KOPT-K1 (cell line): ENCODE measurements around the gene STK32B.
"Not testable (repeated sequence)": the region's sequence is repeated elsewhere in the genome, so short reads cannot be mapped to it uniquely, and the experiment has no call there.

Source experiments
- H3K27ac ChIP-seq: fragments of 200-600 bp; sonication (generic); 2 replicates; pipeline ENCODE4 v1.5.1; 2016; ENCODE audit warnings: antibody characterized with exemption, mild to moderate bottlenecking, low read depth, low read length; ENCODE audit not compliant: poor library complexity, severe bottlenecking
- H3K36me3 ChIP-seq: fragments of 200-600 bp; sonication (generic); 2 replicates; pipeline ENCODE4 v1.5.1; 2017; ENCODE audit warnings: antibody characterized with exemption, mild to moderate bottlenecking, low read length, moderate library complexity; ENCODE audit not compliant: insufficient read depth
- H3K9me3 ChIP-seq: fragments of 200-600 bp; sonication (generic); 2 replicates; pipeline ENCODE4 v1.5.1; 2017; ENCODE audit warnings: antibody characterized with exemption, low read length, mild to moderate bottlenecking; ENCODE audit not compliant: insufficient read depth, poor library complexity, severe bottlenecking

The STK32B gene

GRCh38 chr4:5051278-5052203 is at the start of gene STK32B:
Gene STK32B (plus strand): TSS chr4:5051480.
- H3K27ac ChIP-seq = no peak within 1 kb of the TSS
- no peaks in the 10 kb centered on the region for H3K9me3 ChIP-seq
- no peaks in the 10 kb centered on the region for H3K36me3 ChIP-seq

GRCh38 chr4:5001641-5002040 is 49.6 kb upstream of the STK32B start:
- not testable (repeated sequence) for H3K27ac ChIP-seq, H3K36me3 ChIP-seq, H3K9me3 ChIP-seq

GRCh38 chr4:5003372-5003857 is 47.9 kb upstream of the STK32B start:
- H3K36me3 ChIP-seq = no peaks in the 10 kb centered on the region
- H3K27ac ChIP-seq = no peak overlapping the region
- no peaks in the 10 kb centered on the region for H3K9me3 ChIP-seq

- no peak overlapping the region for H3K27ac ChIP-seq
These were observed 47.4 kb upstream of the STK32B start for GRCh38 chr4:5003918-5004317.

GRCh38 chr4:5004496-5004895 is 46.8 kb upstream of the STK32B start:
- Histone ChIP-seq H3K36me3 (no peaks in the 10 kb centered on the region), H3K27ac (no peak overlapping the region), H3K9me3 (no peaks in the 10 kb centered on the region)

More at GRCh38 chr4:5003918-5004317, 47.4 kb upstream of the STK32B start:
- Histone ChIP-seq H3K9me3 (no peaks in the 10 kb centered on the region), H3K36me3 (no peaks in the 10 kb centered on the region)

- not testable (repeated sequence) for H3K27ac ChIP-seq, H3K36me3 ChIP-seq, H3K9me3 ChIP-seq
These were observed 44.3 kb upstream of the STK32B start for GRCh38 chr4:5006932-5007331.

GRCh38 chr4:5009796-5010195 is 41.5 kb upstream of the STK32B start:
- H3K27ac ChIP-seq = no peak overlapping the region
- H3K36me3 ChIP-seq = no peaks in the 10 kb centered on the region
- no peaks in the 10 kb centered on the region for H3K9me3 ChIP-seq

- Histone ChIP-seq H3K36me3 (no peaks in the 10 kb centered on the region), H3K9me3 (no peaks in the 10 kb centered on the region), H3K27ac (no peak overlapping the region)
These were observed 40.3 kb upstream of the STK32B start for GRCh38 chr4:5010984-5011383.

GRCh38 chr4:5012244-5012898 is 38.9 kb upstream of the STK32B start:
- Histone ChIP-seq H3K36me3 (no peaks in the 10 kb centered on the region), H3K27ac (no peak overlapping the region), H3K9me3 (no peaks in the 10 kb centered on the region)

GRCh38 chr4:5012958-5013357 is 38.3 kb upstream of the STK32B start:
- no peaks in the 10 kb centered on the region for H3K36me3 ChIP-seq
- H3K27ac ChIP-seq = no peak overlapping the region
- no peaks in the 10 kb centered on the region for H3K9me3 ChIP-seq

GRCh38 chr4:5014007-5014682 is 37.1 kb upstream of the STK32B start:
- no peaks in the 10 kb centered on the region for H3K9me3 ChIP-seq
- H3K36me3 ChIP-seq = no peaks in the 10 kb centered on the region
- H3K27ac ChIP-seq = no peak overlapping the region

GRCh38 chr4:5018096-5018495 is 33.2 kb upstream of the STK32B start:
- H3K9me3 ChIP-seq = no peaks in the 10 kb centered on the region
- no peaks in the 10 kb centered on the region for H3K36me3 ChIP-seq
- H3K27ac ChIP-seq = no peak overlapping the region

GRCh38 chr4:5018603-5019002 is 32.7 kb upstream of the STK32B start:
- H3K9me3 ChIP-seq = no peaks in the 10 kb centered on the region
- H3K27ac ChIP-seq = no peak overlapping the region
- H3K36me3 ChIP-seq = no peaks in the 10 kb centered on the region

GRCh38 chr4:5019274-5019673 is 32.0 kb upstream of the STK32B start, which contains the start of gene CYTL1:
Gene CYTL1 (minus strand): TSS chr4:5019458. CDS start chr4:5019445, 13 bp downstream.
- H3K27ac ChIP-seq = no peak within 1 kb of the TSS
- no peaks in the 10 kb centered on the region for H3K36me3 ChIP-seq
- H3K9me3 ChIP-seq = no peaks in the 10 kb centered on the region

GRCh38 chr4:5019796-5020195 is 31.5 kb upstream of the STK32B start:
- no peak overlapping the region for H3K27ac ChIP-seq
- no peaks in the 10 kb centered on the region for H3K9me3 ChIP-seq
- H3K36me3 ChIP-seq = no peaks in the 10 kb centered on the region
